T-helper 2 cell treated with Interferon-gamma antibody and Interleukin-4, amounts not matched to agents 5 μg/mL and 100 μg/mL, for 36 hours (primary cell): Measurements from ENCODE around the gene PIK3R2.
"Not testable (repeated sequence)": the region's sequence is repeated elsewhere in the genome, so short reads cannot be mapped to it uniquely, and the experiment has no call there.

ENCODE experiments used
- DNase-seq: peaks from one replicate; pipeline ENCODE4 v3.0.0; 2021; ENCODE audit warnings: low spot score
- H3K27ac Mint-ChIP-seq: one replicate; pipeline ENCODE4 v1.8.0; 2021; ENCODE audit warnings: mild to moderate bottlenecking, mixed read lengths
- H3K27me3 Mint-ChIP-seq: one replicate; pipeline ENCODE4 v1.8.0; 2021; ENCODE audit warnings: low read depth, mixed read lengths
- H3K36me3 Mint-ChIP-seq: one replicate; pipeline ENCODE4 v1.8.0; 2021; ENCODE audit warnings: low read depth, mixed read lengths
- H3K4me1 Mint-ChIP-seq: one replicate; pipeline ENCODE4 v1.8.0; 2021; ENCODE audit warnings: low read depth, mixed read lengths
- H3K4me3 Mint-ChIP-seq: one replicate; pipeline ENCODE4 v1.8.0; 2022; ENCODE audit warnings: mild to moderate bottlenecking, moderate library complexity, mixed read lengths
- H3K9me3 Mint-ChIP-seq: one replicate; pipeline ENCODE4 v1.8.0; 2021; ENCODE audit warnings: mixed read lengths

The PIK3R2 gene

GRCh38 chr19:18152817-18153555 lies at the start of gene PIK3R2:
Gene PIK3R2, plus strand, starts transcription at chr19:18153163. Its CDS starts 2,717 bp downstream, at chr19:18155880.
- no peaks in the 10 kb centered on the region for H3K27me3 Mint-ChIP-seq
- H3K27ac Mint-ChIP-seq = peak within 1 kb of the TSS; percentile 99
- peaks cover 11% of the 10 kb centered on the region for H3K36me3 Mint-ChIP-seq
- peaks cover 19% of the 10 kb centered on the region for H3K4me1 Mint-ChIP-seq
- H3K4me3 Mint-ChIP-seq = peak within 1 kb of the TSS; percentile 89
- H3K9me3 Mint-ChIP-seq = no peaks in the 10 kb centered on the region
- peak; percentile 99 for DNase-seq

GRCh38 chr19:18104793-18105131 lies 48.2 kb upstream of the PIK3R2 start:
- Mint-ChIP-seq H3K27me3 (peaks cover 4% of the 10 kb centered on the region), H3K36me3 (peaks cover 4% of the 10 kb centered on the region), H3K9me3 (no peaks in the 10 kb centered on the region), H3K4me1 (peaks cover 15% of the 10 kb centered on the region), H3K4me3 (peak overlapping the region; percentile 78), H3K27ac (peak overlapping the region; percentile 15)
- no peak for DNase-seq

DNA sequence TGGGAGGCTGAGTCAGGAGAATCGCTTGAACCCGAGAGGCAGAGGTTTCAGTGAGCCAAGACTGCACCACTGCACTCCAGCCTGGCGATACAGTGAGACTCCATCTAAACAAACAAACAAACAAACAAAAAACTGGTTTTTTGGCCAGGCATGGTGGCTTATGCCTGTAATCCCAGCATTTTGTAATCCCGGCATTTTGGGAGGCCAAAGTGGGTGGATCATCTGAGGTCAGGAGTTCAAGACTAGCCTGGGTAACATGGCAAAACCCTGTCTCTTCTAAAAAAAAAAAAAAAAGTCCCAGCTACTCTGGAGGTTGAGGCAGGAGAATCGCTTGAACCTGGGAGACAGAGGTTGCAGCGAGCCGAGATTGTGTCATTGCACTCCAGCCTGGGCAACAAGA lies 47.7 kb upstream of the PIK3R2 start:
- not testable (repeated sequence) for H3K36me3 Mint-ChIP-seq, DNase-seq, H3K27me3 Mint-ChIP-seq, H3K9me3 Mint-ChIP-seq, H3K4me3 Mint-ChIP-seq, H3K27ac Mint-ChIP-seq
- H3K4me1 Mint-ChIP-seq = peaks cover 14% of the 10 kb centered on the region

- peaks cover 4% of the 10 kb centered on the region for H3K27me3 Mint-ChIP-seq
- H3K4me1 Mint-ChIP-seq = peaks cover 14% of the 10 kb centered on the region
- H3K36me3 Mint-ChIP-seq = peaks cover 4% of the 10 kb centered on the region
- H3K4me3 Mint-ChIP-seq = no peak overlapping the region
- no peak overlapping the region for H3K27ac Mint-ChIP-seq
- no peaks in the 10 kb centered on the region for H3K9me3 Mint-ChIP-seq
- no peak for DNase-seq
Measured at GRCh38 chr19:18107235-18107634, 45.7 kb upstream of the PIK3R2 start.

- no peak for DNase-seq
- H3K27me3 Mint-ChIP-seq = peaks cover 4% of the 10 kb centered on the region
- H3K4me1 Mint-ChIP-seq = peaks cover 16% of the 10 kb centered on the region
- H3K4me3 Mint-ChIP-seq = peak overlapping the region; percentile 79
- peak overlapping the region; percentile 63 for H3K27ac Mint-ChIP-seq
- H3K36me3 Mint-ChIP-seq = peaks cover 4% of the 10 kb centered on the region
- H3K9me3 Mint-ChIP-seq = no peaks in the 10 kb centered on the region
Measured at GRCh38 chr19:18108897-18109296, 44.1 kb upstream of the PIK3R2 start.

- peaks cover 4% of the 10 kb centered on the region for H3K27me3 Mint-ChIP-seq
- H3K27ac Mint-ChIP-seq = no peak overlapping the region
- no peaks in the 10 kb centered on the region for H3K9me3 Mint-ChIP-seq
- peak overlapping the region; percentile 79 for H3K4me3 Mint-ChIP-seq
- H3K36me3 Mint-ChIP-seq = peaks cover 4% of the 10 kb centered on the region
- peaks cover 16% of the 10 kb centered on the region for H3K4me1 Mint-ChIP-seq
- no peak for DNase-seq
Measured at GRCh38 chr19:18109341-18109732, 43.6 kb upstream of the PIK3R2 start.

DNA sequence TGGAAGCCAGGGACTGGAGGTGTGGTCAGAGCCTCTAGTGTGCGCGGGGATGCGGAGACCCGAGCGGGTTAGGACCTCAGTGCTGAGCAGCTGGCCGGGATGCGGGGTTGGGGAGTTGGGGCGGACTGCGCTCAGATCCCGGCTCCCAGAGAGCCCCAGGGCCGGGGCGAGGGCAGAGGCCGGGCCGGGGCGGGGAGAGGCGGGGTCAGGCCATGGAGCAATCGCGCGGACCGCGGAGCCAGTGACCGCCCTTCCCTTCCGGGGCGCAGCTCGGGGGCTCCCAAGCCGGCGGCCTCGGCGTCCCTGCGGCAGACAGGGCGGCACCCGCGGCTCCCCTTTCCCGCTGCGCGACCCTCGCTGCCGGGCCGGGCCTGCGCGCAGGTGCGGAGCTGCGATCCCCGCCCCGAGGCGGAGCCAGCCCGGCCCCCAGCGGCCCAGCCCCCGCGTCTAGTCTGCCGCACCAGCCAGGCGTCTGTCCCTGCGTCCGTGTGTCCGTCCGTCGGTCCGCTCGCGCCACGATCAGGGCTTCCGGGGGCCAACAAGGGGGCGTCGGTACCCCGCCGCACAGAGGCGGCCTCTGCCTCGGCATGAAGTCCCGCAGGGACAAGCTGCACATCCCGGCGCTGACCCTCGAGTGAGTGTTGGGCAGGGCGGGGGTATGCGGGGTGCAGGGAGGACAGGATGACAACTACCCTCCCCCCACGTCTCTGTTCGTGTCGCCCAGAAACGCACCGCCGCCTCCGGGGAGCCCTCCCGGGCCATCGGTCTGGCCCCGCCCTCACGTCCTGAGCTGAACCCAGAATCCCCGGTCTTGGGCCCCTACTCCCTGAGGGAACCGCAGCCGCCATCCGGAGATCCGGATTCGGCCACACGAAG lies 43.0 kb upstream of the PIK3R2 start:
- H3K9me3 Mint-ChIP-seq = no peaks in the 10 kb centered on the region
- no peak overlapping the region for H3K27ac Mint-ChIP-seq
- H3K4me3 Mint-ChIP-seq = peak overlapping the region; percentile 79
- peaks cover 4% of the 10 kb centered on the region for H3K27me3 Mint-ChIP-seq
- peaks cover 4% of the 10 kb centered on the region for H3K36me3 Mint-ChIP-seq
- peaks cover 13% of the 10 kb centered on the region for H3K4me1 Mint-ChIP-seq
- peak; percentile 45 for DNase-seq

DNA sequence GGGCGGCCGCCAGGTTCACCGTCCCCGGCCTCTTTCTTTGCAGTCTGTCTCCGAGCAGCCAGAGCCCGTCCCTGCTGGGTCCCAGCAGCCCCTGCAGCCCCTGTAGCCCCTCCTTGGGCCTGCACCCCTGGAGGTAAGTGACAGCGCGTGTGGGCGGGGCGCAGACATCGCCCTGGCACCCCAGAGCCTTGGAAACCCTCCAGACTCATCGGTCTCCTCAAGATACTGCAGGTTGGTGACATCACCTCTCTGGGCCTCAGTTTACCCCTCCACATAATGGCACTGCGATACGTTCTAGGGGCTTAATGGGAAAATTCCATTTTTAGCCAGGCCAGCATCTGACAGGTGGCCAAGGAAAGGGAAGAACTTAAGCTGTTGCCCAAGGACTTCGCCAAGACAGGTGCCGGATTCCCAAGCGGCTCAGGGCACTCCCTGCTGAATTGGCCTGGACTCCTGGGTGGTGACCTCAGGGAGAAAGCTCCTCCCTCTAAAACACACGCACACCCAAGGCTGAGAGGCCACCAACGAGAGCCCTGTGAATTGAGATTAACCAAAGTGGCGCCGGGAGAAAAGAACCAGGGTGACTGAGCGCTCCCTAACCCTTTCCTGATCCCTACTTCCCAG lies 42.2 kb upstream of the PIK3R2 start:
- Mint-ChIP-seq H3K36me3 (peaks cover 4% of the 10 kb centered on the region), H3K9me3 (no peaks in the 10 kb centered on the region), H3K4me1 (peaks cover 13% of the 10 kb centered on the region), H3K27me3 (peaks cover 4% of the 10 kb centered on the region), H3K27ac (no peak overlapping the region), H3K4me3 (peak overlapping the region; percentile 58)
- no peak for DNase-seq

GRCh38 chr19:18112989-18113478 lies 39.9 kb upstream of the PIK3R2 start:
- Mint-ChIP-seq H3K4me1 (peaks cover 15% of the 10 kb centered on the region), H3K9me3 (no peaks in the 10 kb centered on the region), H3K4me3 (no peak overlapping the region), H3K27me3 (peaks cover 4% of the 10 kb centered on the region), H3K27ac (no peak overlapping the region), H3K36me3 (peaks cover 4% of the 10 kb centered on the region)
- peak; percentile 69 for DNase-seq

- H3K36me3 Mint-ChIP-seq = peaks cover 3% of the 10 kb centered on the region
- H3K9me3 Mint-ChIP-seq = no peaks in the 10 kb centered on the region
- DNase-seq = no peak
- H3K27ac Mint-ChIP-seq = no peak overlapping the region
- H3K27me3 Mint-ChIP-seq = peaks cover 3% of the 10 kb centered on the region
- H3K4me1 Mint-ChIP-seq = peaks cover 12% of the 10 kb centered on the region
- H3K4me3 Mint-ChIP-seq = no peak overlapping the region
Measured at GRCh38 chr19:18113827-18114226, 39.1 kb upstream of the PIK3R2 start.

DNA sequence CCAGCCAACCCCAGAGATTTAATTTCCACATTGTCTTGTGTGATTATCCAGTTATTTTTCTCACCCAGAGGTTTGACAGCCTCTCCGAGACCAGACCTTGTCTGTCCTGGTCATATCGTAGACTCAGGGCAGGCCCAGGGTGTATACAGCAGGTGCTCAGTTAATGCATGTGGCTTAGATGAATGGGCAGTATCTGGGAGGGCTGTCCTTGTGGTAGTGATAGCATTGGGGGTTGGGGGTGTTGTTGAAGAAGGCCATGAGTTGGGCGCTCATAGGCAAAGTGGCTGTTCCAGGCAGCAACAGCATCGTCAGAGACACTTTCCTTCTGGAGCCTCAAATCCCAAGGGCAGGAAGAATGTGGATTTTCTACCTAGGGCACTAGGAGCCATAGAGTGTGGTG lies 38.5 kb upstream of the PIK3R2 start:
- no peaks in the 10 kb centered on the region for H3K9me3 Mint-ChIP-seq
- H3K4me1 Mint-ChIP-seq = peaks cover 15% of the 10 kb centered on the region
- no peaks in the 10 kb centered on the region for H3K27me3 Mint-ChIP-seq
- H3K4me3 Mint-ChIP-seq = no peak overlapping the region
- no peaks in the 10 kb centered on the region for H3K36me3 Mint-ChIP-seq
- H3K27ac Mint-ChIP-seq = no peak overlapping the region
- DNase-seq = no peak

DNA sequence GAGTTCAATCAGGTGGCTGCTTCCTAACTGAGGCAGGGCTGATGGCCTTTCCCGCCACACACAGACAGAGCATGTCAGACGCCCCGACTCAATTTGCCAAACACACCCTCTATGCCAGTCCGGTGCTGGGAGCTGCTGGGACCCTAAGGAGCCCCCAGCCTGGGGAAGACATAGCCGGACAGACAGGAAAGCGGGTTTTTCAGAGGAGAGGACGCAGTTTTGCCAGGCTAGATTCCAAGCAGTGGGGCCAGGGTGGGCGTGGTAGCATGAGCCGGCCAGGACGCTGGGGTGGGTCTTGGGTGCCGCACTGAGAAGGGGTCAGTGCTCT lies 35.6 kb upstream of the PIK3R2 start:
- Mint-ChIP-seq H3K36me3 (peaks cover 3% of the 10 kb centered on the region), H3K4me1 (peaks cover 31% of the 10 kb centered on the region), H3K9me3 (no peaks in the 10 kb centered on the region), H3K4me3 (peak overlapping the region; percentile 80), H3K27me3 (no peaks in the 10 kb centered on the region), H3K27ac (no peak overlapping the region)
- no peak for DNase-seq

- H3K4me1 Mint-ChIP-seq = peaks cover 28% of the 10 kb centered on the region
- peak; percentile 95 for DNase-seq
- no peaks in the 10 kb centered on the region for H3K9me3 Mint-ChIP-seq
- H3K36me3 Mint-ChIP-seq = peaks cover 8% of the 10 kb centered on the region
- H3K27me3 Mint-ChIP-seq = no peaks in the 10 kb centered on the region
- H3K4me3 Mint-ChIP-seq = peak overlapping the region; percentile 95
- H3K27ac Mint-ChIP-seq = peak overlapping the region; percentile 90
Measured at GRCh38 chr19:18117692-18118378, 35.1 kb upstream of the PIK3R2 start.
